Adrenal gland (tissue), 5 donors: ENCODE measurements around the gene NCK2.

ENCODE experiments used
- POLR2A ChIP-seq, 2 donors: fragments of 450-650 bp; IDR thresholded peaks; one replicate each; pipeline ENCODE4 v1.6.1; 2017; ENCODE audit warnings: antibody characterized with exemption in 2 of 2, mild to moderate bottlenecking in 2 of 2, moderate library complexity in 1 of 2
- TF ChIP-seq, protein P1 (sequence below), 6 experiments: fragments of 450-650 bp in 4 of 6; fragments of 200-600 bp in 2 of 6; sonication (generic) in 1 of 6; IDR thresholded peaks; 1 replicate in 5 of 6; 2 replicates in 1 of 6; pipeline versions ENCODE4 v1.5.1 to v1.8.0; 2016 to 2021; ENCODE audit warnings: antibody characterized with exemption in 6 of 6, mild to moderate bottlenecking in 2 of 6, moderate library complexity in 1 of 6
- donor health status: DM: no; HTN: no; CAD: no.

DNA sequence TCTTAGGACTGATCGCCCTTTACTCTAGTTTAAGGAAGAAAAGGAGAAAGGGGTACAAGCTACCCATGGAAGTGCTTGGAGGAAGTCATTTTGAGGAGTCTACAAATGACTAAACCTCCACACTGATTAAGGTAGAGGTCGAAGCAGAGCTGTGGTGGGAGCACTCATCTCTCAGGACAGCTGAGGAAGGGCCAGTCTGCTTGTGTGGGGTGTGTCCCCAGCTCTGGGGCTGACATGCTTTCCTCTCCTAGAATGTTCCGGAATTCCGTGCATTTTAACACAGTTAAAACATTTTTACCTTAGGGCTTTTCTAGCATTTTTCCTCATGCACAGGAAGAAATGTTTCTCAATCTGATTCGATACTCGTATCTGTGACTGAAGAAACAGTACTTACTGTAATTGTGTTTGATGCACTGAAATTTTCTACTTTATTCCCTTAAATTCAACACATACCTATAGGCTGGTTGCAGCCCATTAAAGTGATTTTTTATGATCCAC, 135.1 kb downstream of the NCK2 start:
- no peak for TF ChIP-seq POLR2A (IDR thresholded peaks at IDR 0.05)
- TF ChIP-seq, protein P1, sequence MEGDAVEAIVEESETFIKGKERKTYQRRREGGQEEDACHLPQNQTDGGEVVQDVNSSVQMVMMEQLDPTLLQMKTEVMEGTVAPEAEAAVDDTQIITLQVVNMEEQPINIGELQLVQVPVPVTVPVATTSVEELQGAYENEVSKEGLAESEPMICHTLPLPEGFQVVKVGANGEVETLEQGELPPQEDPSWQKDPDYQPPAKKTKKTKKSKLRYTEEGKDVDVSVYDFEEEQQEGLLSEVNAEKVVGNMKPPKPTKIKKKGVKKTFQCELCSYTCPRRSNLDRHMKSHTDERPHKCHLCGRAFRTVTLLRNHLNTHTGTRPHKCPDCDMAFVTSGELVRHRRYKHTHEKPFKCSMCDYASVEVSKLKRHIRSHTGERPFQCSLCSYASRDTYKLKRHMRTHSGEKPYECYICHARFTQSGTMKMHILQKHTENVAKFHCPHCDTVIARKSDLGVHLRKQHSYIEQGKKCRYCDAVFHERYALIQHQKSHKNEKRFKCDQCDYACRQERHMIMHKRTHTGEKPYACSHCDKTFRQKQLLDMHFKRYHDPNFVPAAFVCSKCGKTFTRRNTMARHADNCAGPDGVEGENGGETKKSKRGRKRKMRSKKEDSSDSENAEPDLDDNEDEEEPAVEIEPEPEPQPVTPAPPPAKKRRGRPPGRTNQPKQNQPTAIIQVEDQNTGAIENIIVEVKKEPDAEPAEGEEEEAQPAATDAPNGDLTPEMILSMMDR (IDR thresholded peaks at IDR 0.05) = no peak
